Ascending aorta (tissue), 2 donors: ENCODE data around the gene GABBR2. TPM values are rescaled to one million over a fixed set of nuclear protein-coding genes. Genes with fewer than 3 reads are reported as not detected.
A peak's percentile ranks its signal among the peaks of the same experiment; 100 is the strongest.

Experiments used
- DNase-seq, 2 donors: peaks; one replicate each; pipeline ENCODE4 v3.0.0-alpha.2; 2019; ENCODE audit warnings: low spot score in 2 of 2
- H3K27ac ChIP-seq, 2 donors: fragments of 200-600 bp; sonication (generic); one replicate each; pipeline ENCODE4 v1.5.1; 2016 to 2017; ENCODE audit warnings: mild to moderate bottlenecking in 1 of 2
- H3K27me3 ChIP-seq: fragments of 200-600 bp; sonication (generic); one replicate; pipeline ENCODE4 v1.5.1; 2017
- H3K36me3 ChIP-seq, 2 donors: fragments of 200-600 bp; sonication (generic); one replicate each; pipeline ENCODE4 v1.5.1; 2016
- H3K4me1 ChIP-seq, 2 donors: fragments of 200-600 bp; sonication (generic); one replicate each; pipeline ENCODE4 v1.5.1; 2016 to 2017; ENCODE audit warnings: mild to moderate bottlenecking in 1 of 2
- H3K4me3 ChIP-seq, 2 donors: fragments of 200-600 bp; sonication (generic); one replicate each; pipeline ENCODE4 v1.5.1; 2016 to 2017; ENCODE audit warnings: mild to moderate bottlenecking in 1 of 2
- H3K9me3 ChIP-seq, 2 donors: fragments of 200-600 bp; sonication (generic); one replicate each; pipeline ENCODE4 v1.5.1; 2016
- intact Hi-C: fragments of 100-400 bp; cut with DNase I; formaldehyde crosslinking; loops from one replicate; pipeline ENCODE4 v1.15.1; 2023
- total RNA-seq: library from RNA; depleted of rRNA; stranded (reverse); fragments of >200 nt; gene quantifications from one replicate; pipeline ENCODE4 v1.1.0, GENCODE V29; 2016
- TF ChIP-seq, protein P1 (sequence below), 3 experiments: fragments of 200-600 bp in 2 of 3; fragments of 450-650 bp in 1 of 3; sonication (generic) in 2 of 3; IDR thresholded peaks; one replicate each; pipeline ENCODE4 v1.5.1; 2016 to 2019; ENCODE audit warnings: antibody characterized with exemption in 3 of 3, mild to moderate bottlenecking in 1 of 3, moderate library complexity in 1 of 3

Gene GABBR2
- total RNA-seq, 1 donor from 2014 or later: not detected

DNA sequence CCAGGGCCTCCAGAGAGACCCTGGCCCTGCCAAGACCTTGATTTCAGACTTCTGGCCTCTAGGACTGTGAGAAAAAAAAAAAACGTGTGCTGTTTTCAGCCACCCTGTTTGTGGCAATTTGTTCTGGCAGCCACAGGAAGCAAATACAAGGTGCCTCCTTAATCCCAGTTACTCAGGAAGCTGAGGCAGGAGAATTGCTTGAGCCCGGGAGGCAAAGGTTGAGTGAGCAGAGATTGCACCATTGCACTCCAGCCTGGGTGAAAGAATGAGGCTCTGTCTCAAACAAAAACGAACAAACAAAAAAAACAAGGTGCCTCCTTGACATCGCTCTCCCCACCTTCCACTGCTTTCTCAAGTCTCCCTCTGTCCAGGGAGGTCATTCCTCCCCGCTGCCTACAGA, 98.0 kb downstream of the GABBR2 start:
- H3K27me3 ChIP-seq: no peaks in the 10 kb centered on the region
- H3K9me3 ChIP-seq: no peaks in the 10 kb centered on the region
- intact Hi-C loops: no loop called here
- no peak overlapping the region for H3K4me3 ChIP-seq
- H3K36me3 ChIP-seq: no peaks in the 10 kb centered on the region
- no peaks in the 10 kb centered on the region for H3K4me1 ChIP-seq
- no peak for DNase-seq
- H3K27ac ChIP-seq: no peak overlapping the region
- TF ChIP-seq, protein P1, sequence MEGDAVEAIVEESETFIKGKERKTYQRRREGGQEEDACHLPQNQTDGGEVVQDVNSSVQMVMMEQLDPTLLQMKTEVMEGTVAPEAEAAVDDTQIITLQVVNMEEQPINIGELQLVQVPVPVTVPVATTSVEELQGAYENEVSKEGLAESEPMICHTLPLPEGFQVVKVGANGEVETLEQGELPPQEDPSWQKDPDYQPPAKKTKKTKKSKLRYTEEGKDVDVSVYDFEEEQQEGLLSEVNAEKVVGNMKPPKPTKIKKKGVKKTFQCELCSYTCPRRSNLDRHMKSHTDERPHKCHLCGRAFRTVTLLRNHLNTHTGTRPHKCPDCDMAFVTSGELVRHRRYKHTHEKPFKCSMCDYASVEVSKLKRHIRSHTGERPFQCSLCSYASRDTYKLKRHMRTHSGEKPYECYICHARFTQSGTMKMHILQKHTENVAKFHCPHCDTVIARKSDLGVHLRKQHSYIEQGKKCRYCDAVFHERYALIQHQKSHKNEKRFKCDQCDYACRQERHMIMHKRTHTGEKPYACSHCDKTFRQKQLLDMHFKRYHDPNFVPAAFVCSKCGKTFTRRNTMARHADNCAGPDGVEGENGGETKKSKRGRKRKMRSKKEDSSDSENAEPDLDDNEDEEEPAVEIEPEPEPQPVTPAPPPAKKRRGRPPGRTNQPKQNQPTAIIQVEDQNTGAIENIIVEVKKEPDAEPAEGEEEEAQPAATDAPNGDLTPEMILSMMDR (IDR thresholded peaks at IDR 0.05): no peak

DNA sequence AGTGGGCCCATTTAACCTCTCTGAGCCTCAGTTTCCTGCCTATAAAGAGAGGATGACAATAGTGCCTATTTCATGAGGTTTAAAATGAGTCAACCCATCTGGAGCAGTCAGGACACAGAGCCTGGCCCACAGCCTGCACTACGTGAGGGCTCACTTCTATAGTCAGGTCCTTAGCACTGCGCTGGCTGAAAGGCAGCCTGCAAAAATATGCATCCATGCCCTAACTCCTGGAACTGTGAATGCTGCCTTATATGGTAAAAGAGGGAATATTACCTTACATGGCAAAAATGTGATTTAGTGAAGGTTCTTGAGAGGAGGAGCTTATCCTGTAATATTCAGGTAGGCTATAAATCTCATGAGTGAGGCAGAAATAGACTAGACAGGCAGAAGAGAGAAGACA, 98.5 kb downstream of the GABBR2 start:
- Histone ChIP-seq H3K27me3 (no peaks in the 10 kb centered on the region), H3K4me1 (no peaks in the 10 kb centered on the region), H3K9me3 (no peaks in the 10 kb centered on the region), H3K36me3 (no peaks in the 10 kb centered on the region), H3K4me3 (no peak overlapping the region), H3K27ac (no peak overlapping the region)
- TF ChIP-seq, protein P1 (IDR thresholded peaks at IDR 0.05): no peak
- intact Hi-C loops: no loop called here
- DNase-seq: peak in 1 of 2 donors; percentile 34

DNA sequence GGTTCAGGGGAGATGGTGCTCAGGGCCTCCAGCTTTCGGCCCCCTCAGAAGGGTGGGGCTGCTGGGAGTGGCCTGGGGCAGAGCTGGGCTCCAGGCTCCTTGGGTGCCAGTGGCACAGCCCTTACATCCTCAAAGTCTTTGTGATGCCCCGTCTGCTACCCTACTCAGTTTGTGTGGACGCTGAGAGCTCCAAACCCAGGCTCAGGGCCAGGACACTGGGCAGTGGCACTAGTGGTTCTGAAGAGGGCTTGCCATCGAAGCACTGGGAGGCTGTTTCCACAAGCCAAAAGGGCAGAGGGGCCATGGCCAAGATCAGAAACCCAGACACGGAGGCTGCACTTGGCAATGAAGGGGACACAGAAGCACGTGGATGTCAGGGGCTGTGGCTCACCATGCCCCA, 99.1 kb downstream of the GABBR2 start:
- Histone ChIP-seq H3K4me1 (no peaks in the 10 kb centered on the region), H3K36me3 (no peaks in the 10 kb centered on the region), H3K4me3 (no peak overlapping the region), H3K27ac (no peak overlapping the region), H3K9me3 (no peaks in the 10 kb centered on the region), H3K27me3 (no peaks in the 10 kb centered on the region)
- intact Hi-C loops: no loop called here
- peak in 1 of 2 donors; percentile 37 for DNase-seq
- TF ChIP-seq, protein P1 (IDR thresholded peaks at IDR 0.05): no peak

DNA sequence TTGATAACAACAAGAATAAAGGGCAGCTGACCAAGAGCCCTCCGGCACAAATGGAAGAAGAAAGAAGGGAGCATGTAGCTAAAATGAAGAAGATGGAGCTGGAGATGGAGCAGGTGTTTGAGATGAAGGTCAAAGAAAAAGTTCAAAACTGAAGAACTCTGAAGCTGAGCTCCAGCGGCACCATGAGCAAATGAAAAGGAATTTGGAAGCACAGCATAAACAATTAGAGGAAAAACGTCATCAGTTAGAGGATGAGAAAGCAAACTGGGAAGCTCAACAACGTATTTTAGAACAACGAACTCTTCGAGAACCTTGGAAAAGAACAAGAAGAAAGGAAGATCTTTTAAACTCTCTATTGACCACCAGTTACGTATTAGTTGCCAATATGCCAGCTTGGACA, 100.9 kb downstream of the GABBR2 start:
- TF ChIP-seq, protein P1 (IDR thresholded peaks at IDR 0.05): no peak
- Histone ChIP-seq H3K4me1 (no peaks in the 10 kb centered on the region), H3K36me3 (no peaks in the 10 kb centered on the region), H3K4me3 (no peak overlapping the region), H3K9me3 (no peaks in the 10 kb centered on the region), H3K27me3 (no peaks in the 10 kb centered on the region), H3K27ac (no peak overlapping the region)
- peak in 1 of 2 donors; percentile 11 for DNase-seq
- intact Hi-C loops: no loop called here

DNA sequence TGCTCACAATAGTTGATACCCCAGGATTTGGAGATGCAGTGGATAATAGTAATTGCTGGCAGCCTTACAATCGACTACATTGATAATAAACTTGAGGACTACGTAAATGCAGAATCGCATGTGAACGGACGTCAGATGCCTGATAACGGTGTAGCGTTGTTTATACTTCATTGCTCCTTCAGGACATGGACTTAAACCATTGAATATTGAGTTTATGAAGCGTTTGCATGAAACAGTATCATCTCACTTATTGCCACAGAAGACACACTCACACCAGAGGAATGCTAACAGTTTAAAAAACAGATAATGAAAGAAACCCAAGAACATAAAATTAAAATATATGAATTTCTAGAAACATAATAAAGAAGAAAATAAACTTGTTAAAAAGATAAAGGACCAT, 101.6 kb downstream of the GABBR2 start:
- DNase-seq: no peak
- H3K27ac ChIP-seq: no peak overlapping the region
- H3K36me3 ChIP-seq: no peaks in the 10 kb centered on the region
- H3K27me3 ChIP-seq: no peaks in the 10 kb centered on the region
- TF ChIP-seq, protein P1 (IDR thresholded peaks at IDR 0.05): no peak
- H3K4me3 ChIP-seq: no peak overlapping the region
- intact Hi-C loops: no loop called here
- H3K9me3 ChIP-seq: no peaks in the 10 kb centered on the region
- no peaks in the 10 kb centered on the region for H3K4me1 ChIP-seq

DNA sequence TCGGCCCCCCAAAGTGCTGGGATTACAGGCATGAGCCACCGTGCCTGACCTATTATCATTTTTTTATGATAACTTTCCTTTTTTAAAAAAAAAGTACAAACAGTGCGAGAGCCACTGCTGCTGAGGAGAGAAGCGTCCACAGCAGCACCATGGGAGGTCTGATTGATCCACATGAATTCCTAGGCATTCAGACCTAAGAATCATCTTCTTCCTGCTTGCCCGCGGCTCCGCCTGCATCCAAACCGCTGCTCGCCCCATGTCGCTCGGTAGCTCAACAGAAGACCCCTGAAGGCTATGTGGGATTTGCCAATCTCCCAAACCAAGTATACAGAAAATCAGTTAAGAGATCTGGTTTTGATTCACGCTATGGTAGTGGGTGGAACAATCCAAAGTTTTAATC, 102.0 kb downstream of the GABBR2 start:
- Histone ChIP-seq H3K27ac (no peak overlapping the region), H3K27me3 (no peaks in the 10 kb centered on the region), H3K36me3 (no peaks in the 10 kb centered on the region), H3K9me3 (no peaks in the 10 kb centered on the region), H3K4me3 (no peak overlapping the region), H3K4me1 (no peaks in the 10 kb centered on the region)
- TF ChIP-seq, protein P1 (IDR thresholded peaks at IDR 0.05): no peak
- DNase-seq: peak in 1 of 2 donors; percentile 18
- intact Hi-C loops: no loop called here
